Left hindlimb (tissue), 1 donor: ENCODE measurements around the gene WBP4.

Experiments
- DNase-seq: peaks from one replicate; pipeline ENCODE4 v3.0.0-alpha.2; 2018

The WBP4 gene

GRCh38 chr13:41049480-41050440 lies 11.5 kb upstream of the WBP4 start:
- no peak for DNase-seq

- no peak for DNase-seq
Measured at GRCh38 chr13:41052441-41052840, 8.9 kb upstream of the WBP4 start.

- DNase-seq = no peak
Measured at GRCh38 chr13:41053384-41053826, 7.9 kb upstream of the WBP4 start.

GRCh38 chr13:41054212-41054877 lies 7.0 kb upstream of the WBP4 start:
- no peak for DNase-seq

- no peak for DNase-seq
Measured at GRCh38 chr13:41054919-41055619, 6.2 kb upstream of the WBP4 start.

GRCh38 chr13:41056194-41056593 lies 5.1 kb upstream of the WBP4 start:
- no peak for DNase-seq

- DNase-seq = no peak
Measured at GRCh38 chr13:41056826-41057711, 4.2 kb upstream of the WBP4 start.

- DNase-seq = no peak
Measured at GRCh38 chr13:41058295-41059070, 2.8 kb upstream of the WBP4 start.

GRCh38 chr13:41059456-41060081 lies 1.7 kb upstream of the WBP4 start:
- DNase-seq = peak; percentile 41

- peak; percentile 91 for DNase-seq
Measured at GRCh38 chr13:41060082-41060723, 1.1 kb upstream of the WBP4 start.

- DNase-seq = peak; percentile 93
Measured at GRCh38 chr13:41060724-41061074, 610 bp upstream of the WBP4 start.

- DNase-seq = no peak
Measured at GRCh38 chr13:41061914-41062837, 867 bp downstream of the WBP4 start.

- no peak for DNase-seq
Measured at GRCh38 chr13:41064493-41064892, 3.2 kb downstream of the WBP4 start.

GRCh38 chr13:41065078-41065477 lies 3.8 kb downstream of the WBP4 start:
- no peak for DNase-seq

- DNase-seq = no peak
Measured at GRCh38 chr13:41074523-41074922, 13.2 kb downstream of the WBP4 start.

- DNase-seq = no peak
Measured at GRCh38 chr13:41075034-41075433, 13.7 kb downstream of the WBP4 start.

GRCh38 chr13:41075485-41075884 lies 14.2 kb downstream of the WBP4 start:
- no peak for DNase-seq

GRCh38 chr13:41077475-41077874 lies 16.2 kb downstream of the WBP4 start:
- DNase-seq = no peak

- no peak for DNase-seq
Measured at GRCh38 chr13:41079725-41080124, 18.4 kb downstream of the WBP4 start.
